Stimulated activated CD4-positive, alpha-beta T cell treated with anti-CD3 and anti-CD28 coated beads, Interleukin-12 subunit alpha, Interleukin-12 subunit beta, amount 100 ng/mL, for 4 hours (primary cell): ENCODE measurements around the gene GALNT6.
A peak's percentile ranks its signal among the peaks of the same experiment; 100 is the strongest.
"Not testable (repeated sequence)": the region's sequence is repeated elsewhere in the genome, so short reads cannot be mapped to it uniquely, and the experiment has no call there.

ENCODE experiments used
- DNase-seq: peaks from one replicate; pipeline ENCODE4 v3.0.0-alpha.2; 2020

The GALNT6 gene

GRCh38 chr12:51357374-51358047, 33.7 kb downstream of the GALNT6 start:
- no peak for DNase-seq

GRCh38 chr12:51351913-51352532, 39.2 kb downstream of the GALNT6 start:
- no peak for DNase-seq

GRCh38 chr12:51349026-51349425, 42.2 kb downstream of the GALNT6 start:
- no peak for DNase-seq

GRCh38 chr12:51348116-51348515, 43.1 kb downstream of the GALNT6 start:
- no peak for DNase-seq

- DNase-seq, result no peak
These were observed 44.6 kb downstream of the GALNT6 start, which contains the start of gene CELA1 for GRCh38 chr12:51346581-51346980. Gene CELA1, minus strand, starts transcription at chr12:51346679. Its CDS starts 41 bp downstream, at chr12:51346638.

GRCh38 chr12:51345681-51346080, 45.5 kb downstream of the GALNT6 start:
- DNase-seq, result no peak

GRCh38 chr12:51343201-51343600, 48.0 kb downstream of the GALNT6 start:
- no peak for DNase-seq

- no peak for DNase-seq
These were observed 48.8 kb downstream of the GALNT6 start for GRCh38 chr12:51342416-51342815.

GRCh38 chr12:51341251-51342007, 49.8 kb downstream of the GALNT6 start:
- peak; percentile 61 for DNase-seq

GRCh38 chr12:51339750-51340149, 51.5 kb downstream of the GALNT6 start:
- no peak for DNase-seq

GRCh38 chr12:51337336-51337735, 53.9 kb downstream of the GALNT6 start:
- not testable (repeated sequence) for DNase-seq

GRCh38 chr12:51335931-51336330, 55.3 kb downstream of the GALNT6 start:
- no peak for DNase-seq

GRCh38 chr12:51334764-51335163, 56.4 kb downstream of the GALNT6 start:
- no peak for DNase-seq

GRCh38 chr12:51333536-51333935, 57.7 kb downstream of the GALNT6 start:
- no peak for DNase-seq

- DNase-seq, result no peak
These were observed 61.0 kb downstream of the GALNT6 start for GRCh38 chr12:51330186-51330585.

GRCh38 chr12:51329742-51330141, 61.5 kb downstream of the GALNT6 start:
- DNase-seq, result no peak

- DNase-seq, result no peak
These were observed 62.6 kb downstream of the GALNT6 start for GRCh38 chr12:51328587-51328986.

- DNase-seq, result no peak
These were observed 64.3 kb downstream of the GALNT6 start for GRCh38 chr12:51326698-51327439.

- DNase-seq, result no peak
These were observed 66.3 kb downstream of the GALNT6 start for GRCh38 chr12:51324953-51325352.

GRCh38 chr12:51323966-51324895, 67.0 kb downstream of the GALNT6 start, which contains the start of gene BIN2:
Gene BIN2, minus strand, starts transcription at chr12:51324174. Its CDS starts 72 bp downstream, at chr12:51324102.
- DNase-seq, result peak; percentile 61

GRCh38 chr12:51323317-51323960, 67.8 kb downstream of the GALNT6 start:
- DNase-seq, result peak; percentile 28
